Measurements from ENCODE around the gene RASAL1. TPM values are rescaled to one million over a fixed set of nuclear protein-coding genes. Genes with fewer than 3 reads are reported as not detected.
A peak's percentile ranks its signal among the peaks of the same experiment; 100 is the strongest.

The RASAL1 gene
- polyA plus RNA-seq = not detected

- Mint-ChIP-seq H3K36me3 (no peaks in the 10 kb centered on the region), H3K27me3 (ENCODE audit: low read depth in 3 of 3) (peaks cover 0 to 4% (median 0%) of the 10 kb centered on the region in 3 donors), H3K4me1 (peaks cover 0 to 3% of the 10 kb centered on the region in 2 donors), H3K9me3 (no peaks in the 10 kb centered on the region), H3K4me3 (no peak within 1 kb of the TSS), H3K27ac (no peak within 1 kb of the TSS)
- peak in 2 of 3 donors; percentile 14 to 22 for DNase-seq
Measured at GRCh38 chr12:113135178-113136127, at the start of gene RASAL1. RASAL1 (minus strand) TSS chr12:113135761; CDS start chr12:113135462, 299 bp downstream.

- peaks cover 5 to 12% (median 9%) of the 10 kb centered on the region in 3 donors for H3K36me3 Mint-ChIP-seq
- DNase-seq = peak; percentile 88 to 90 (median 90)
- H3K4me1 Mint-ChIP-seq = peaks cover 31 to 42% of the 10 kb centered on the region in 2 donors
- H3K27me3 Mint-ChIP-seq (ENCODE audit: low read depth in 3 of 3) = peaks cover 7 to 8% (median 8%) of the 10 kb centered on the region in 3 donors
- H3K9me3 Mint-ChIP-seq = no peaks in the 10 kb centered on the region
- H3K27ac Mint-ChIP-seq = peak overlapping the region; percentile 90 to 97 (median 95)
- peak overlapping the region; percentile 93 to 99 (median 97) for H3K4me3 Mint-ChIP-seq
Measured at GRCh38 chr12:113184900-113185179, 49.3 kb upstream of the RASAL1 start.

- H3K27ac Mint-ChIP-seq = peak overlapping the region; percentile 90 to 97 (median 95)
- peaks cover 4 to 11% (median 9%) of the 10 kb centered on the region in 3 donors for H3K36me3 Mint-ChIP-seq
- peaks cover 31 to 39% of the 10 kb centered on the region in 2 donors for H3K4me1 Mint-ChIP-seq
- DNase-seq = no peak
- no peaks in the 10 kb centered on the region for H3K9me3 Mint-ChIP-seq
- H3K27me3 Mint-ChIP-seq (ENCODE audit: low read depth in 3 of 3) = peaks cover 7 to 8% (median 8%) of the 10 kb centered on the region in 3 donors
- H3K4me3 Mint-ChIP-seq = peak overlapping the region; percentile 93 to 99 (median 97)
Measured at GRCh38 chr12:113184098-113184899, 48.7 kb upstream of the RASAL1 start.

DNA sequence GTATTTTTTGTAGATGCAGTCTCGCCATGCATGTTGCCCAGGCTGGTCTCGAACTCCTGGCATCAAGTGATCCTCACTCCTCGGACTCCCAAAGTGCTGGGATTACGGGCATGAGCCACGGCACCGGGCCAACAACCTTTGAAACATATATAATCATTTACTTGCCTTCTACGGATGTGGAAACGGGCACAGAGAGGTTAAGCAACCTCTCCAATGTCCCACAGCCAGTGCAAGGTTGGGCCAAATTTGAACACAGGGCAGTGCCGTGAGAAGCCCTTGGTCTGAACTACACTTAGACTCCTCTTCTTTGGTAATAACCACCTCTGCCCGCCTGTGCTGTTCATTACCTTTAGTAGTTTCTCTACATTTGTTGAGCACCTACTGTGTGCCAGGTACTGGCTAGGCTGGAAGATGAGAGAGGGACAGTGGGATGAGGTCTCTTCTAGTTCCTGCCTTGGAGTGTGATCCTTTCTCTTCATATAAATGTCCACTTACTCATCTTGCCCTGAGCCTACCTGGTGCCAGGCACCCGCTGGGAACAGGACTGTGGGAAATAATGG, 47.5 kb upstream of the RASAL1 start:
- no peak for DNase-seq
- Mint-ChIP-seq H3K4me3 (peak overlapping the region in 2 of 5 donors; percentile 56 to 64), H3K36me3 (peaks cover 0 to 14% (median 5%) of the 10 kb centered on the region in 3 donors), H3K27me3 (ENCODE audit: low read depth in 3 of 3) (peaks cover 7 to 8% (median 8%) of the 10 kb centered on the region in 3 donors), H3K27ac (peak overlapping the region in 2 of 6 donors; percentile 53), H3K4me1 (peaks cover 31 to 35% of the 10 kb centered on the region in 2 donors), H3K9me3 (no peaks in the 10 kb centered on the region)

DNA sequence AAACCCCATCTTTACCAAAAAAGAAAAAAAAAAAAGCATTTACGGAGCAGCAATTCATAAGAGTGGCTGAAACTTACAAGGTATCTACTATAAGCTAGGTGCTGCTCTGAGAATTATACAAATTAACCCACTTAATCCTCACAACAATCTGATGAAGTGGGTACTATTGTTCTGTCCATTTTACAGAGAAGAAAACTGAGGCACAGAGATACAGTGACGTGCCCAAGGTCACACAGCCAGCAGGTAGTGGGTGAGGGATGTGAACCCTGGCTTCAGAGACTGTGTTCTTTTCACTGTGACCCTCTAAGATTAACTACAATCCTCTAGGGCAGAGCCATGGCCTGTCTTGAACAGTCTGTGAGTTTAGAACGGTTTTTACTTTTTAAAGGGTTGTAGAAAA, 46.4 kb upstream of the RASAL1 start:
- H3K27ac Mint-ChIP-seq = no peak overlapping the region
- H3K9me3 Mint-ChIP-seq = no peaks in the 10 kb centered on the region
- H3K4me3 Mint-ChIP-seq = peak overlapping the region in 1 of 5 donors; percentile 18
- peaks cover 7 to 22% (median 12%) of the 10 kb centered on the region in 3 donors for H3K36me3 Mint-ChIP-seq
- DNase-seq = no peak
- peaks cover 7 to 8% (median 8%) of the 10 kb centered on the region in 3 donors for H3K27me3 Mint-ChIP-seq (ENCODE audit: low read depth in 3 of 3)
- peaks cover 26 to 27% of the 10 kb centered on the region in 2 donors for H3K4me1 Mint-ChIP-seq

GRCh38 chr12:113180333-113180732, 44.8 kb upstream of the RASAL1 start:
- Mint-ChIP-seq H3K4me3 (no peak overlapping the region), H3K36me3 (peaks cover 12 to 28% (median 17%) of the 10 kb centered on the region in 3 donors), H3K9me3 (no peaks in the 10 kb centered on the region), H3K27ac (no peak overlapping the region), H3K4me1 (peaks cover 15 to 16% of the 10 kb centered on the region in 2 donors), H3K27me3 (ENCODE audit: low read depth in 3 of 3) (peaks cover 4 to 9% (median 5%) of the 10 kb centered on the region in 3 donors)
- no peak for DNase-seq

- H3K27ac Mint-ChIP-seq = no peak overlapping the region
- peaks cover 10 to 11% of the 10 kb centered on the region in 2 donors for H3K4me1 Mint-ChIP-seq
- no peak for DNase-seq
- peaks cover 0 to 6% (median 0%) of the 10 kb centered on the region in 3 donors for H3K27me3 Mint-ChIP-seq (ENCODE audit: low read depth in 3 of 3)
- H3K9me3 Mint-ChIP-seq = no peaks in the 10 kb centered on the region
- no peak overlapping the region for H3K4me3 Mint-ChIP-seq
- peaks cover 12 to 35% (median 17%) of the 10 kb centered on the region in 3 donors for H3K36me3 Mint-ChIP-seq
Measured at GRCh38 chr12:113179023-113179422, 43.5 kb upstream of the RASAL1 start.

GRCh38 chr12:113174461-113175384, 39.2 kb upstream of the RASAL1 start:
- Mint-ChIP-seq H3K4me1 (peaks cover 2 to 5% of the 10 kb centered on the region in 2 donors), H3K4me3 (no peak overlapping the region), H3K36me3 (peaks cover 34 to 61% (median 35%) of the 10 kb centered on the region in 3 donors), H3K27ac (peak overlapping the region in 2 of 6 donors; percentile 39 to 79), H3K27me3 (ENCODE audit: low read depth in 3 of 3) (peaks cover 0 to 2% (median 0%) of the 10 kb centered on the region in 3 donors), H3K9me3 (peaks cover 0 to 2% (median 0%) of the 10 kb centered on the region in 6 donors)
- peak; percentile 67 to 72 (median 67) for DNase-seq

GRCh38 chr12:113173081-113173698, 37.6 kb upstream of the RASAL1 start:
- H3K27ac Mint-ChIP-seq = no peak overlapping the region
- peaks cover 0 to 2% (median 0%) of the 10 kb centered on the region in 6 donors for H3K9me3 Mint-ChIP-seq
- H3K4me1 Mint-ChIP-seq = peaks cover 2 to 5% of the 10 kb centered on the region in 2 donors
- H3K27me3 Mint-ChIP-seq (ENCODE audit: low read depth in 3 of 3) = peaks cover 0 to 2% (median 0%) of the 10 kb centered on the region in 3 donors
- no peak overlapping the region for H3K4me3 Mint-ChIP-seq
- H3K36me3 Mint-ChIP-seq = peaks cover 35 to 56% (median 38%) of the 10 kb centered on the region in 3 donors
- no peak for DNase-seq

DNA sequence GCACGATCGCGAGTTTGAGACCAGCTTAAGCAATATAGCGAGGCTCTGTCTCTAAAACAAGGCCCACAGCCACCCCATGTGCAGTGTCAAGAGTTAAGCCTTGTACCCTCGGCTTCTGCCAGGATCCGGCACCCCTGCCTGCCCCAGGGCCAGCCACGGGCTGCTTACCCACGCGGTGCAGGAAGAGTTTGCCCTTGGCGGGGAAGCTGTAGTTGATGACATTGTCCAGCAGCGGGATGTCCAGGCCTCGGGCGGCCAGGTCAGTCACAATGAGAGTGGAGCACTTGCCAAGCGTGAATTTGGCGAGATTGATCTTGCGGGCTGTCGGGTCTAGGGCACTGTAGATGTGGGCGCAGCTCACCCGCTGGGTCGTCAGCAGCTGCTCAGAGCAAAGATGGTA, 36.6 kb upstream of the RASAL1 start:
- H3K36me3 Mint-ChIP-seq = peaks cover 29 to 46% (median 33%) of the 10 kb centered on the region in 3 donors
- H3K4me3 Mint-ChIP-seq = no peak overlapping the region
- DNase-seq = no peak
- H3K4me1 Mint-ChIP-seq = peaks cover 2 to 5% of the 10 kb centered on the region in 2 donors
- H3K27ac Mint-ChIP-seq = no peak overlapping the region
- H3K9me3 Mint-ChIP-seq = peaks cover 0 to 2% (median 0%) of the 10 kb centered on the region in 6 donors
- peaks cover 0 to 2% (median 0%) of the 10 kb centered on the region in 3 donors for H3K27me3 Mint-ChIP-seq (ENCODE audit: low read depth in 3 of 3)

GRCh38 chr12:113171543-113171942, 36.0 kb upstream of the RASAL1 start:
- peaks cover 2 to 5% of the 10 kb centered on the region in 2 donors for H3K4me1 Mint-ChIP-seq

DNA sequence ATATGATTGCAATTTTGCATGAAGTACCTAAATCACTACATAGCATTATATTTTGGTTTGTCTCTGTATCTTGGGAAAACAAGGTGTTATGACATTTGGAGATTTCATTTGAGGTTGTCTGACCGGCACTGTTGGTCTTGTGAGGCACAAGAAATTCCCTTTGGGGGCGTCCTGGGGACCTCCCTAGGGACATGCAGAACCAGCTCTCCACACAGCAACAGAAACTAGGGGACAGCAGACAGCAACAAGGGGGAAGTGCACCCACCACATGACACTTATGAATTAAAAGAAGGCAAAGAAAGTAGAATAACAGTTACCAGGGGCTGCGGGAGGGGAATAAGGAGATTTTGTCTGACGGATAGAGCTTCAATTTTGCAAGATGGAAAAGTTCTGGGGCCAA, 35.4 kb upstream of the RASAL1 start:
- Mint-ChIP-seq H3K27me3 (ENCODE audit: low read depth in 3 of 3) (no peaks in the 10 kb centered on the region), H3K4me3 (no peak overlapping the region), H3K36me3 (peaks cover 22 to 45% (median 26%) of the 10 kb centered on the region in 3 donors), H3K27ac (peak overlapping the region in 1 of 6 donors; percentile 37), H3K4me1 (peaks cover 2 to 5% of the 10 kb centered on the region in 2 donors), H3K9me3 (peaks cover 0 to 2% (median 0%) of the 10 kb centered on the region in 6 donors)
- no peak for DNase-seq

More at GRCh38 chr12:113171543-113171942, 36.0 kb upstream of the RASAL1 start:
- Mint-ChIP-seq H3K27ac (no peak overlapping the region), H3K9me3 (peaks cover 0 to 2% (median 0%) of the 10 kb centered on the region in 6 donors), H3K4me3 (no peak overlapping the region), H3K36me3 (peaks cover 23 to 42% (median 26%) of the 10 kb centered on the region in 3 donors), H3K27me3 (ENCODE audit: low read depth in 3 of 3) (no peaks in the 10 kb centered on the region)
- DNase-seq = no peak
